Small intestine (tissue), 7 donors: Measurements from ENCODE around the gene ACLY. TPM values are rescaled to one million over a fixed set of nuclear protein-coding genes. Genes with fewer than 3 reads are reported as not detected.

Source experiments
- DNase-seq, 2 donors: peaks; one replicate each; pipeline versions ENCODE4 v3.0.0 to v3.0.0-alpha.2; 2013
- FAIRE-seq: peaks from 2 replicates; lab custom pipeline; 2012; peaks lifted over from hg19 to GRCh38; lab: Jason Lieb, UNC
- H3K27ac ChIP-seq, 3 donors: one replicate each; pipeline ENCODE4 v1.5.1; 2013; ENCODE audit warnings: low read length in 2 of 3, mild to moderate bottlenecking in 2 of 3, control low read depth in 1 of 3, inconsistent platforms in 1 of 3, low read depth in 1 of 3, moderate library complexity in 1 of 3
- H3K27me3 ChIP-seq, 3 donors: one replicate each; pipeline ENCODE4 v1.6.1; 2013; ENCODE audit warnings: low read length in 3 of 3, inconsistent platforms in 1 of 3; ENCODE audit not compliant: control insufficient read depth in 3 of 3, insufficient read depth in 3 of 3
- H3K36me3 ChIP-seq, 3 donors: one replicate each; pipeline ENCODE4 v1.6.1; 2013; ENCODE audit warnings: low read length in 3 of 3, inconsistent platforms in 1 of 3, low read depth in 1 of 3, mild to moderate bottlenecking in 1 of 3, moderate library complexity in 1 of 3; ENCODE audit not compliant: control insufficient read depth in 3 of 3, insufficient read depth in 2 of 3
- H3K4me1 ChIP-seq, 3 donors: one replicate each; pipeline ENCODE4 v1.6.1; 2013; ENCODE audit warnings: low read length in 2 of 3, inconsistent platforms in 1 of 3, low read depth in 1 of 3, mild to moderate bottlenecking in 1 of 3, moderate library complexity in 1 of 3; ENCODE audit not compliant: control insufficient read depth in 3 of 3, insufficient read depth in 2 of 3
- H3K4me3 ChIP-seq, 3 donors: one replicate each; pipeline ENCODE4 v1.5.1; 2013; ENCODE audit warnings: low read length in 3 of 3, control low read depth in 1 of 3, inconsistent platforms in 1 of 3, low read depth in 1 of 3, mild to moderate bottlenecking in 1 of 3, moderate library complexity in 1 of 3
- H3K9me3 ChIP-seq, 2 donors: one replicate each; pipeline ENCODE4 v1.6.1; 2013; ENCODE audit warnings: low read depth in 1 of 2, low read length in 1 of 2; ENCODE audit not compliant: control insufficient read depth in 2 of 2, insufficient read depth in 1 of 2
- WGBS, 3 donors: extraction: QIAGEN DNeasy Blood & Tissue Kit; methylation state at CpG; one replicate each; pipeline ENCODE4 v1.1.7; 2013; 5-methylcytosine and 5-hydroxymethylcytosine counted together
- polyA plus RNA-seq, 4 donors: library from polyadenylated mRNA; stranded (reverse) in 3 of 4; unstranded in 1 of 4; fragments of 200-250 nt in 3 of 4; fragments of 120-200 nt in 1 of 4; gene quantifications; one replicate each; pipeline versions ENCODE4 v1.2.1 to v1.2.3, GENCODE V29; 2013
- donor health status: healthy with polysubstance abuse.
- donor health status: control.
- donor health status: control.
- donor health status: Bipolar disorder and iron deficiency.
- donor health status: healthy.

The ACLY gene
- polyA plus RNA-seq, 4 donors: 44.0 to 84.9 (median 54.4) TPM

- H3K9me3 ChIP-seq: no peaks in the 10 kb centered on the region
- no peaks in the 10 kb centered on the region for H3K27me3 ChIP-seq
- no peak for FAIRE-seq
- DNase-seq: no peak
- H3K27ac ChIP-seq: no peak overlapping the region
- 70 to 83% (median 76%) methylated on average over 12 of the region's 12 CpGs for WGBS, 3 donors
- peaks cover 0 to 63% (median 0%) of the 10 kb centered on the region in 3 donors for H3K36me3 ChIP-seq
- no peak overlapping the region for H3K4me3 ChIP-seq
- no peaks in the 10 kb centered on the region for H3K4me1 ChIP-seq
These were observed 96.3 kb downstream of the ACLY start for GRCh38 chr17:41822216-41823140.

- 75 to 88% (median 81%) methylated on average over 14 of the region's 14 CpGs for WGBS, 3 donors
- Histone ChIP-seq H3K27ac (no peak overlapping the region), H3K4me1 (no peaks in the 10 kb centered on the region), H3K27me3 (no peaks in the 10 kb centered on the region), H3K36me3 (peaks cover 0 to 61% (median 0%) of the 10 kb centered on the region in 3 donors), H3K4me3 (no peak overlapping the region), H3K9me3 (no peaks in the 10 kb centered on the region)
- FAIRE-seq: no peak
- no peak for DNase-seq
These were observed 97.0 kb downstream of the ACLY start for GRCh38 chr17:41821776-41822175.

- FAIRE-seq (no peak), DNase-seq (no peak)
- Histone ChIP-seq H3K4me3 (no peak overlapping the region), H3K27me3 (no peaks in the 10 kb centered on the region), H3K27ac (no peak overlapping the region), H3K36me3 (peaks cover 0 to 36% (median 0%) of the 10 kb centered on the region in 3 donors), H3K4me1 (peaks cover 0 to 2% (median 0%) of the 10 kb centered on the region in 3 donors), H3K9me3 (no peaks in the 10 kb centered on the region)
- WGBS, 3 donors: 90 to 97% (median 95%) methylated on average over 18 to 20 of the region's 20 CpGs
These were observed 100.7 kb downstream of the ACLY start for GRCh38 chr17:41818024-41818423.

Other genes starting within 250 kb of the ACLY start
- gene EIF1, start 230.1 kb downstream of the ACLY start, polyA plus RNA-seq: 100 to 1,000 TPM; 328 to 770 (median 618) TPM
- gene GAST, start 206.6 kb downstream of the ACLY start, polyA plus RNA-seq: 1 to 10 TPM in 1 of 4 donors, not detected in 3; 1.9 TPM
- gene HAP1, start 184.3 kb downstream of the ACLY start, polyA plus RNA-seq: under 1 TPM; 0.21 to 0.40 (median 0.25) TPM
- gene JUP, start 132.2 kb downstream of the ACLY start, polyA plus RNA-seq: 100 to 1,000 TPM; 122 to 316 (median 270) TPM
- 10 to 100 TPM in 2 of 4 donors, 1 to 10 TPM in 2; 6.5 to 19.1 (median 11.2) TPM for gene P3H4, start 107.0 kb downstream of the ACLY start, polyA plus RNA-seq
- gene FKBP10, start 105.9 kb downstream of the ACLY start, polyA plus RNA-seq: 10 to 100 TPM in 2 of 4 donors, 1 to 10 TPM in 1, under 1 TPM in 1; 0.67 to 39.7 (median 8.7) TPM
- gene NT5C3B, start 82.7 kb downstream of the ACLY start, polyA plus RNA-seq: 10 to 100 TPM; 10.5 to 36.0 (median 27.9) TPM
- under 1 TPM in 1 of 4 donors, not detected in 3; 0.15 TPM for gene KLHL10, start 81.1 kb downstream of the ACLY start, polyA plus RNA-seq
- 1 to 10 TPM in 2 of 4 donors, not detected in 2; 1.7 to 5.1 TPM for gene KLHL11, start 53.5 kb downstream of the ACLY start, polyA plus RNA-seq
- gene ODAD4, start 11.7 kb upstream of the ACLY start, polyA plus RNA-seq: under 1 TPM in 2 of 4 donors, not detected in 2; 0.28 to 0.50 TPM
- 10 to 100 TPM; 13.2 to 38.9 (median 28.4) TPM for gene CNP, start 47.8 kb upstream of the ACLY start, polyA plus RNA-seq
- gene DNAJC7, start 98.5 kb upstream of the ACLY start, polyA plus RNA-seq: 10 to 100 TPM; 70.0 to 91.2 (median 74.7) TPM
- 10 to 100 TPM; 21.1 to 38.8 (median 26.1) TPM for gene NKIRAS2, start 101.1 kb upstream of the ACLY start, polyA plus RNA-seq
- gene C17orf113, start 131.7 kb upstream of the ACLY start, polyA plus RNA-seq: 1 to 10 TPM in 1 of 4 donors, under 1 TPM in 3; 0.22 to 3.4 (median 0.52) TPM
- 1 to 10 TPM in 1 of 4 donors, under 1 TPM in 1, not detected in 2; 0.31 to 2.3 TPM for gene ZNF385C, start 179.5 kb upstream of the ACLY start, polyA plus RNA-seq
- 10 to 100 TPM; 11.4 to 33.8 (median 13.7) TPM for gene DHX58, start 193.8 kb upstream of the ACLY start, polyA plus RNA-seq
- gene KAT2A, start 202.4 kb upstream of the ACLY start, polyA plus RNA-seq: 10 to 100 TPM in 3 of 4 donors, 1 to 10 TPM in 1; 8.6 to 40.1 (median 26.2) TPM
- under 1 TPM in 2 of 4 donors, not detected in 2; 0.04 to 0.37 TPM for gene HSPB9, start 203.9 kb upstream of the ACLY start, polyA plus RNA-seq
- gene RAB5C, start 236.0 kb upstream of the ACLY start, polyA plus RNA-seq: 100 to 1,000 TPM; 177 to 211 (median 199) TPM